GM15510 (cell line): ENCODE results near the gene KRTAP8-1.

Source experiments
- POLR2A ChIP-seq: IDR thresholded peaks from 3 replicates; pipeline ENCODE4 v1.6.1; 2011; ENCODE audit warnings: borderline replicate concordance; ENCODE audit not compliant: insufficient read length; ENCODE audit errors: extremely low read depth

The KRTAP8-1 gene, protein sequence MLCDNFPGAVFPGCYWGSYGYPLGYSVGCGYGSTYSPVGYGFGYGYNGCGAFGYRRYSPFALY

DNA sequence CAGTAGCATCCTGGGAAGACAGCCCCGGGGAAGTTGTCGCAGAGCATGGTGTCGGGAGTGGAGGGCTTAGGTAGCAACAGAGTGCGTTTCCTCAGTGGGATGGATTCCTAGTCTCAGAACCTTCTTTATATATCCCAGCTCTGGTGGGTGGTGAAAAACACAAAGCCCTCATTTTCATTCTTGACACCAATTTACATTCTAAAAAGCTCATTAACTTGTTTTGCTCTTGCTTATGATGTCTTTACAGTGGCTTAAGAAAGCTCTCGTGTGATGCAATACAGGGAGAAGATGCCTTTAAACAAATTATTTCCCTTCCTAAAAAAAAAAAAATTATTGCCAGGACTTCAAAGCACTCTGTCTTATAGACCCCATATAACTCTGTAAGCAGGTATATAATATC, at the start of gene KRTAP8-1:
KRTAP8-1 (minus strand) TSS at position 101 of the 400 bp plus-strand sequence; CDS start at position 47, 54 bp downstream.
- no peak for TF ChIP-seq POLR2A

DNA sequence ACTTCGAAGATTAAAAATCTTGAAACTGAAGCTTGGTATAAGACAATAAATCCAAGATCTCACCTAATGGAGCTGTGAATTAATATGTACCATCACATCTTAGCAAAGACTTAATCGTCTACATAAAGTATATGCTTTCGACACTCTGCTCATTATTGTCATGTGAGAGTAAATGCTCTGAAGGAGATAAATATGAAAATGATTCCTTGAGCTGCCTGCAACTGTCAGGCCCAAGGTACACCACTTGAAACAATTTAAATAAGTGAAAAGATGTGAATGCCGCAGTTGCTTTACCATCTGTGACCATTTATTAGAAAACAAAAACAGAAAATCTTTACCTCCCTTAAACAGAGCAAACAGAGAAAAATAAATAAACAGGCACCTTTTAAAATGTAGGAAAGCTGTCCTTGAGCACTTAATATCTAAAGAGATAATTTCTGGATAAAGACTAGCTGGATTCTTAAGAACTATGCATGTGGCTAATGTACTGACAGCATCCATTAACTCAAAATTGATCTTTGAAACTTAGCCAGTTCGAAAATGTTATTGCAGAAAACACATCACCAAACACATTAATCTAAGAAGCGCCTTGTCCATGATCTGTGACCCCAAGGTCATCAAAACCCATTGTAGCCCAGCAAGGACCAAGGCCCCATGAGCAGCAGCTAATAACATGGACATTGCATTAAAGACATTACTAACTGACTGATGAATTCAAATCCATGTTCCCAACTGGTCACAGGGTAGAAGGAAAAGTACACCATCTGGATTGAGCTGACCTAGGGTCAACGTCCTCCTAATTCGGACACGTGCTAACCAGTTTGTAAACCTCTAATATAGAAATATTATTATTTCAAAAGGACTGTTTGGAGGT, 34.8 kb upstream of the KRTAP8-1 start:
- TF ChIP-seq POLR2A: no peak

DNA sequence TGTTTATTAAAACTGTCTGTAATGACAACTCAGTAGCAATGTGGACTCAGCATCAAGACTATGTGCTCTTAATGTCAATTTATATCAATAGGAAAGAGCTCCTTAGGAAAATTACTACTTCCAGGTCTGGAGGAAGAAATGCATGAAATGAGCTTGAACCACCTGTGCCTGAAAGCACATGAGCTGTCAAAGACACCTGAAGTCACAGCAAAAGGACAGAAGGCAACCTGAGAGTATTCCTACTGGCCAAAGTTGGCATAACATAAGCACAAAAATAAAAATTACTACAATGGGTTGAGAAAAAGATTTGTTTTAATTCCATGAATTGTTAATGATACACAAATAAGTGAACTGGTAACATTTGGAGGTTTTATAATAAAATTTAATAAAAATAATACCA, 29.9 kb upstream of the KRTAP8-1 start:
- TF ChIP-seq POLR2A: no peak

DNA sequence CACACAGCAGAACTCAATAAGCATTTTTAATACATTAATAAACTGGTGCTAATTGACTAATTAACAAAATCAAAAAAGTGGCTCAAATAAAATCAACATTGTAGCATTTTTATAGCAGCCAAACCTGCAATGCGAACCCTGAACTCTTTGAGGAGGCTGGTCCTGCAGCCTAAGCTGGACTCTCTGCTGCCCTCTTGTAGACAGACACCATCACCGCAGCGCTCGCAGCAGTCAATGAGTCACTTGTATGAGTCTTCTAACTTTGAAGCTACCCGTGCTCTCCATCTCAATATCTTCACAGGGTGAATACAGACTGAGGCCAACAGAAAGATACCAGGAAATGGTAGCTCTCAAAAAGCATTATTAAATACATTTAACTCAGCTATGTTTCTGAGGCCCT, 26.2 kb upstream of the KRTAP8-1 start:
- no peak for TF ChIP-seq POLR2A

DNA sequence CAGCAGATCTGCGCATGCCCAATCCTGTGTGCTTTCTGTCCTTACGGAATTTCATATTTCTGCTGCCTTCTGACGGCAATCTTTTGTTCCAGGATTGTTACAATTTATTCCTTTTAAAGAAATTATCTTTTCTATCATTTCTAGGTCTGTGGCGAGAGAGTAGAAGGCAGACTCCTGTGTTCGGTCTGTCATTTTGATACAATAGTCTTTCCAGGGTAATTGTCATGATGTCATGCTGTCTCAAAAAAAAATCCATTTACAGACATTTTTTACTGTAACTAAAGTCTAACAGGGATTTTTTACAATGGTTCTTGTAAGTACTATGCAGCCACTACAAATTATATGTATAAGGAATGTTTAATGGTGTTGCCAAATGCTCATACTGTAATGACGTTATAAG, 25.5 kb upstream of the KRTAP8-1 start:
- TF ChIP-seq POLR2A: no peak

DNA sequence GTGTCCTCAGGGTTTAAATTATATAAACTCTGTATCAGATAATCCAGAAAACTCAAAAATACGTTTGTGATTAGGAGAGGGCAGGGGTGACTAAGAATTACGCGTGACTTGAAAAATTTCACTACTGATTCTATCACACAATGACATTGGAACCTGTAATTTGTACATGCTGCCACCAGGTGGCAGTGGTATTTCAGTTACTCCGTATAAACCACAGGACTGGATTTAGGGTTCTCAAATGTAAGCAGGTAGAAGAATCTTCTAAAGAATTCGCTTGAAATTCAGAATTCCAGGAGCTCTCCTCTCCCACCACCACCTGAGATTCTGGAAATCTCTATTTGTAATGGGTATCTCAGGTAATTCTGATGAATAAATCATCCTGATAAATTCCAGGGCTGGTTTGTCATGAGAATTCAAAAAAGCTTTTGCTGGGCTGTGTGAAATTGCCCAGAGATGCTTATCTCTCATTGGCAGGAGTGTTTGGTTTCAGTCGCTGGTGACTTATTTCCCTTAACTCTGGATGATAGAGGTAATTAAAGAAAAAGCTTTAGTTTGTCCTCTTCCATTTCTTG, 18.2 kb upstream of the KRTAP8-1 start:
- TF ChIP-seq POLR2A: no peak

DNA sequence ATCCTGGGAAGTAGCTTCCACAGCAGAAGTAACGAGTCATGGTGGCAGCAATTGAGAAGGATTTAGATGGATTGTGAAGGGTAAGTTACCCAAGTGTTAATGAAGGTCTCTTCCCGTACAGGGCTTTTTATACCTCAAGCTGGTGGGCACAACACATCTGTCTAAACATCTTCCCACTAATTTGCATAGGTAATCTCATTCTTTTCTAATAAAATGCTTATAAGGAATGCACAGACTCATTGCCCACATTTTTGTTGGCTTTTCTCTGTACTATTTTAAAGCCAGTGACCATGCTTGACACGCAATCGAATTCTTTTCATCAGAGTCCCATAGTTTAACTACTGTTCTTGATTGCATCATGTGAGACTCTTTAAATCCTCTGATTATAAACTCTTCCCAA, 16.6 kb upstream of the KRTAP8-1 start, which contains the start of gene KRTAP7-1:
KRTAP7-1 (minus strand) TSS at position 101 of the 400 bp plus-strand sequence; CDS start at position 40, 61 bp downstream.
- no peak for TF ChIP-seq POLR2A

DNA sequence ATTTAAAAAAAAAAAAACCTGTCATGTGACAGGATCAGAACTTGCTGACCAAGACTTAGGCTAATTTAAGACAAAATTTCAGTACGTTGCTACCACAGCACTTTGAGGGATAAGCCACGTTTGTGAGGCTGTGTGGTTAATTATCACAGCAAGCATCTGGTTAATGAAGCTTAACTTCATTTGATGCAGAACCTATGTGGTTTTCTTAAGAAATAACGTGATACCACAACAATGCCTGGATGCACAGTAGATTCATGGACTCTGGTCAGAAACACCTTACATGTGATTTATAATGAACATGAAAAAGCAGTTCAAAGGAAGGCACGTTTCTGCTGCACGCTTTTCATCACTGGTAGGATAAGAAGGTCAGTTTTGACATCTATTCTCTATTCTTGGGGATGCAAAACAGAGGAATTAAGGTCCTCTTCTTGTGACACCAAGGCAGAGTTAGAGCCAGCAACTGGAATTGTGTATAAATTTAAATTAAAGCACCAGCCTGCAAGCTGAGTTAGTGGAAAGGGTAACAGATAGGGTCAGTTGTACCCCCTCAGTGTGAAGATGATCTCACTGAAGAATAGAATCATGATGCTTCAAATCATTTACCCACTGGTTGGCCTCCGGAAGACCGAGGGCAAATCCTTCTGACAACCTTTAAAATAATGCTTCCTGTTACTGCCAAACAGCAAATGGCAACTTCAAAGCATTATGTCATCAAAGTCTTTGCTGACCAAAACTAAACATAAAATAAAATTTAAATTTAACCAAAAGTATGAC, 6.0 kb upstream of the KRTAP8-1 start:
- TF ChIP-seq POLR2A: no peak

DNA sequence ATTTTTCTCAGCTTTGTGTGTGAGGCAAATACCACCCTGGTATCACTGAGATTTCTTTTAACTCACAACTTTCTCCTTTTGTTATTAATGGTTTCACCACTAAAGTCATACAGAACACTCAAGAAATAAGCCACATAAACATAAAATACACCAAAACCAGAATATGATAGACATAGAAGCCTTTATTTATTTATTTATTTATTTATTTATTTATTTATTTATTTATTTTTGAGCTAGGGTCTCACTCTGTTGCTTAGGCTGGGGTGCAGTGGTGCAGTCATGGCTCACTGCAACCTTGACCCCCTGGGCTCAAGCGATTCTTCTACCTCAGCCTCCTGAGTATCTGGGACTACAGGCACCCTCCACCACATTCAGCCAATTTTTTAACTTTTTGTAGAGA, 12.5 kb downstream of the KRTAP8-1 start:
- no peak for TF ChIP-seq POLR2A

DNA sequence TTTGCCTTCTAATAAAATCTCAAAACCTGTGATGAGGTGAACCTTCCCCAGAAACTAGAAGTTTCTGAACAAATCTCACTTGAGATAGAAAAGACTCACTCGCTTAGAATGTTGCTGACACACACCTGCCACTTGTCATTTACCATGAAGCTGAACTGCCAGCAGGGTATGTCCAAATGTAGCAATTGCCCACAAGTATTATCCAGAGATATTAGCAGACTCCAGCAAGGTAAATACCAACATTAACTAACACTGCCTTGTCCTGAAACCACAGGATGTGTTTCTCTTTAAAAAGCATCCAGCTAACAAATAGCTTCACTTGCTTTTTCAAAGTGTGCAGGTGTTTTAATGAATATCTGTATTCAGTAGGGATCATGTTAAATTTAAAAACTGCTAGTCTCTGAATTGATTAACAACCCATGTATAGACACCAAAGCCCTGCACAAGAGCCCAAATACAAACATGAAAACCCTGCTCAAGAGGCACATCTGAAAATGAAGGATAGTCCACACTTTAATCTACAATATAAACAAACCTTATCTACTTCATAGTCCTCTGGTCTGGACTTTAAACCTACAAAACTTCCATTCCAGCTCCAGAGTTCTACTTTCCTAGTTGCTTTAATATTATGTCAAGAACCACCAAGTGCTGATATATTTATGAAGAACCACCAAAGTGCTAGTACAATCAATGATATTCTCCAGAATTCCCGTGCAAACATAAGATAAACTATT, 19.3 kb downstream of the KRTAP8-1 start:
- TF ChIP-seq POLR2A: no peak

DNA sequence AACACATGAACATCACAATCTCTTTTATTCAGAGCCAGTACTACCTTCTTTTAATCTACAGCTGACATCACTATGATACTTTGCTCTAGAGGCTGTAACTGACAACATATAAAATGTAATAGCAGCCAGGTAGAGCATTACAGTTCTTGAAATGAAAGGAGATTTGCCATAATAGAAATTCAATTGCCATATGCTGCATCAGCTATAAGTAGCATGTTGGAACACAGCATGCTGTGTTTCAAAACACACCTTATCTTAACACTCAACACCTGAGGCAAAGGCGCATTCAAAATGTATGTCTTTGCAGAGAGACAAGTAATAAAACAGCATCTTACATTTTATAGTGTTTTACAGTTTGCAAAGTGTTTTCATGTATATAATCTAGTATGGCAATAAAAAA, 33.8 kb downstream of the KRTAP8-1 start:
- TF ChIP-seq POLR2A: no peak

DNA sequence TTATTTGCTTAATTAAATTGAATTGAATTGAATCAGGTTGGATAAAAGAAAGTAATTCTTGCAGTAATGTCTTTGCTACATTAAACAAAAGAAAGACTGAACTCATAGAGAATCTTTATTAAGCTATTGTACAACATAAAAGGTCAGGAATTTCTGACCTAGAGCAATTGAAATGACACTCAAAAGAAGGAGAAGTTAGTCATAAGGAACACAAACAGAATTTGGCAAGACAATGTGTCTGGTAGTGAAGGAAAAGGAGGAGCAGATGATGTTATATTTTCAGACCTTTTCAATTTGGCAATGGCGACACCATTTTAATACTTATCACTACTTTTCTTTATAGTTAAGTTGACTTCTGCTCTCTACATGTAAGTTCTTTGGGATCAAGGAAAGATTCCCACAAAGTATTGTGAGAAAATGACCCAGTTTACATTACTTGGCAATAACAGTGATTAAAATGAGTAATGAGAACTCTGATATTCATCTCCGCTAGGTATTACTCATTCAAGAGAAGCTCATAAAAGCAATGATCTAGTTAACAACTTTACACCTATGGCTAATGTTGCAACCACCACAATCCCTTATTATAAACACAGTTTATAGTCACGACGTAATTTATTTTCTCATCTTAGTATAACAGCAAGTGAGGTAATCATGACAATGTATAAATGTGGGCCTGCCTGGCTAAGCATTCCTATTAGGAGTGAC, 43.2 kb downstream of the KRTAP8-1 start:
- no peak for TF ChIP-seq POLR2A
